Transverse colon (tissue), 4 donors: ENCODE results near the gene FFAR4. TPM values are rescaled to one million over a fixed set of nuclear protein-coding genes. Genes with fewer than 3 reads are reported as not detected.

Source experiments
- DNase-seq: peaks from one replicate; pipeline ENCODE4 v3.0.0-alpha.2; 2019
- H3K27ac ChIP-seq, 4 donors: fragments of 200-600 bp; sonication (generic); 2 replicates each; pipeline ENCODE4 v1.5.1; 2016 to 2018; ENCODE audit warnings: inconsistent platforms in 4 of 4
- H3K27me3 ChIP-seq: fragments of 200-600 bp; sonication (generic); 2 replicates; pipeline ENCODE4 v1.5.1; 2017; ENCODE audit warnings: inconsistent platforms
- H3K36me3 ChIP-seq, 4 donors: fragments of 200-600 bp; sonication (generic); 2 replicates each; pipeline ENCODE4 v1.5.1; 2017 to 2019; ENCODE audit warnings: inconsistent platforms in 4 of 4
- H3K4me1 ChIP-seq, 4 donors: fragments of 200-600 bp; sonication (generic); 2 replicates each; pipeline ENCODE4 v1.5.1; 2017 to 2020; ENCODE audit warnings: inconsistent platforms in 4 of 4
- H3K4me3 ChIP-seq, 4 donors: fragments of 200-600 bp; sonication (generic); 1 replicate in 1 of 4; 2 replicates in 3 of 4; pipeline versions ENCODE4 v1.5.1 to v1.6.1; 2017 to 2019; ENCODE audit warnings: inconsistent platforms in 4 of 4
- H3K9me3 ChIP-seq, 2 donors: fragments of 200-600 bp; sonication (generic); 2 replicates each; pipeline ENCODE4 v1.5.1; 2017 to 2019; ENCODE audit warnings: inconsistent platforms in 2 of 2
- CTCF ChIP-seq, 5 experiments: fragments of 200-600 bp in 3 of 5; fragments of 450-650 bp in 2 of 5; sonication (generic) in 3 of 5; IDR thresholded peaks; 1 replicate in 2 of 5; 2 replicates in 3 of 5; pipeline ENCODE4 v1.5.1; 2016 to 2017; ENCODE audit warnings: antibody characterized with exemption in 5 of 5, inconsistent platforms in 3 of 5, mild to moderate bottlenecking in 2 of 5, moderate library complexity in 1 of 5
- EP300 ChIP-seq: sonication (generic); formaldehyde crosslinking; IDR thresholded peaks from one replicate; pipeline ENCODE4 v1.6.1; 2017; ENCODE audit warnings: antibody characterized with exemption, low read depth
- POLR2A ChIP-seq: fragments of 450-650 bp; IDR thresholded peaks from one replicate; pipeline ENCODE4 v1.6.1; 2016; ENCODE audit warnings: antibody characterized with exemption, mild to moderate bottlenecking, moderate library complexity
- POLR2AphosphoS5 ChIP-seq, 3 donors: sonication (generic); formaldehyde crosslinking; IDR thresholded peaks; one replicate each; pipeline ENCODE4 v1.6.1; 2016; ENCODE audit warnings: antibody characterized with exemption in 3 of 3
- WGBS, 2 donors: methylation state at CpG; one replicate each; pipeline ENCODE4 v1.1.5; 2018; ENCODE audit warnings: low coverage in 1 of 2; 5-methylcytosine and 5-hydroxymethylcytosine counted together
- in situ Hi-C, 4 donors: fragments of 200-750 bp; cut with MboI; loops; one replicate each; pipeline versions ENCODE4 v1.15.0 to v1.15.1; 2017; ENCODE audit warnings: low sequenced_read_pairs in 3 of 4, low pct_ligation_motif_present in 1 of 4, low pct_unique_long_range_greater_than_20kb in 1 of 4
- intact Hi-C: fragments of 100-400 bp; cut with DNase I; formaldehyde crosslinking; loops from one replicate; pipeline ENCODE4 v1.15.1; 2023; ENCODE audit warnings: low total_unique reads
- total RNA-seq, 4 donors: library from RNA; depleted of rRNA; stranded (reverse); fragments of >200 nt; gene quantifications; one replicate each; pipeline ENCODE4 v1.1.0, GENCODE V29; 2016

Gene FFAR4
- total RNA-seq, 4 donors from 2014 or later, result 0.75 to 17.1 (median 12.9) TPM

- in situ Hi-C loops, result no loop called here
- DNase-seq, result no peak
These were observed 12.6 kb downstream of the FFAR4 start for GRCh38 chr10:93579089-93579488.

GRCh38 chr10:93579985-93580711, 13.7 kb downstream of the FFAR4 start:
- intact Hi-C loops, result no loop called here
- 73 to 81% methylated on average over 2 to 3 of the region's 3 CpGs for WGBS, 2 donors
- H3K4me3 ChIP-seq, result no peak overlapping the region

More at GRCh38 chr10:93579089-93579488, 12.6 kb downstream of the FFAR4 start:
- Histone ChIP-seq H3K27ac (no peak overlapping the region), H3K4me1 (peaks cover 0 to 18% (median 8%) of the 10 kb centered on the region in 4 donors), H3K9me3 (no peaks in the 10 kb centered on the region), H3K4me3 (no peak overlapping the region), H3K27me3 (no peaks in the 10 kb centered on the region), H3K36me3 (no peaks in the 10 kb centered on the region)
- intact Hi-C loops, result no loop called here
- 53 to 80% methylated on average over 3 to 7 of the region's 7 CpGs for WGBS, 2 donors
- TF ChIP-seq EP300 (no peak), CTCF (IDR thresholded peaks at IDR 0.05) (no peak), POLR2A (no peak), POLR2AphosphoS5 (IDR thresholded peaks at IDR 0.05) (no peak)

GRCh38 chr10:93580828-93581227, 14.4 kb downstream of the FFAR4 start:
- Histone ChIP-seq H3K4me1 (peaks cover 0 to 17% (median 8%) of the 10 kb centered on the region in 4 donors), H3K9me3 (no peaks in the 10 kb centered on the region), H3K36me3 (no peaks in the 10 kb centered on the region), H3K27me3 (no peaks in the 10 kb centered on the region), H3K4me3 (no peak overlapping the region), H3K27ac (no peak overlapping the region)
- DNase-seq, result no peak
- intact Hi-C loops (no loop called here), in situ Hi-C loops (no loop called here)
- 57 to 61% methylated on average over 3 to 6 of the region's 6 CpGs for WGBS, 2 donors
- TF ChIP-seq POLR2AphosphoS5 (IDR thresholded peaks at IDR 0.05) (no peak), CTCF (IDR thresholded peaks at IDR 0.05) (no peak), EP300 (no peak), POLR2A (no peak)

More at GRCh38 chr10:93579985-93580711, 13.7 kb downstream of the FFAR4 start:
- H3K36me3 ChIP-seq, result no peaks in the 10 kb centered on the region
- peaks cover 0 to 17% (median 8%) of the 10 kb centered on the region in 4 donors for H3K4me1 ChIP-seq
- no peaks in the 10 kb centered on the region for H3K9me3 ChIP-seq
- no peaks in the 10 kb centered on the region for H3K27me3 ChIP-seq
- in situ Hi-C loops, result no loop called here
- DNase-seq, result no peak
- no peak overlapping the region for H3K27ac ChIP-seq
- TF ChIP-seq POLR2A (no peak), EP300 (no peak), CTCF (IDR thresholded peaks at IDR 0.05) (no peak), POLR2AphosphoS5 (IDR thresholded peaks at IDR 0.05) (no peak)

GRCh38 chr10:93584445-93584844, 18.0 kb downstream of the FFAR4 start:
- 95 to 100% methylated on average over 4 to 7 of the region's 7 CpGs for WGBS, 2 donors
- H3K27ac ChIP-seq, result no peak overlapping the region
- H3K9me3 ChIP-seq, result no peaks in the 10 kb centered on the region
- H3K36me3 ChIP-seq, result no peaks in the 10 kb centered on the region
- TF ChIP-seq CTCF (IDR thresholded peaks at IDR 0.05) (no peak), POLR2AphosphoS5 (IDR thresholded peaks at IDR 0.05) (no peak), POLR2A (no peak), EP300 (no peak)
- H3K27me3 ChIP-seq, result no peaks in the 10 kb centered on the region
- DNase-seq, result no peak
- no peaks in the 10 kb centered on the region for H3K4me1 ChIP-seq
- intact Hi-C loops (no loop called here), in situ Hi-C loops (no loop called here)
- no peak overlapping the region for H3K4me3 ChIP-seq
